Upper lobe of left lung (tissue), 4 donors: ENCODE results near the gene ZNF524.

Source experiments
- CTCF ChIP-seq, 6 experiments: fragments of 450-650 bp in 4 of 6; fragments of 200-600 bp in 2 of 6; sonication (generic) in 2 of 6; IDR thresholded peaks; one replicate each; pipeline ENCODE4 v1.5.1; 2016 to 2019; ENCODE audit warnings: antibody characterized with exemption in 6 of 6
- POLR2A ChIP-seq, 4 donors: fragments of 450-650 bp; IDR thresholded peaks; one replicate each; pipeline ENCODE4 v1.5.1; 2016 to 2017; ENCODE audit warnings: antibody characterized with exemption in 4 of 4, mild to moderate bottlenecking in 2 of 4
- POLR2AphosphoS5 ChIP-seq, 2 donors: sonication (generic); formaldehyde crosslinking; IDR thresholded peaks; one replicate each; pipeline ENCODE4 v1.5.1; 2017; ENCODE audit warnings: antibody characterized with exemption in 2 of 2

- TF ChIP-seq CTCF (IDR thresholded peaks at IDR 0.05) (no peak), POLR2AphosphoS5 (IDR thresholded peaks at IDR 0.05) (no peak), POLR2A (IDR thresholded peaks at IDR 0.05) (no peak)
Measured at GRCh38 chr19:55588738-55589137, 11.3 kb upstream of the ZNF524 start.
